Spinal cord (tissue), 10 donors: Measurements from ENCODE around the gene ZNF280A. TPM values are rescaled to one million over a fixed set of nuclear protein-coding genes. Genes with fewer than 3 reads are reported as not detected.
A peak's percentile ranks its signal among the peaks of the same experiment; 100 is the strongest.
"Not testable (repeated sequence)": the region's sequence is repeated elsewhere in the genome, so short reads cannot be mapped to it uniquely, and the experiment has no call there.

Source experiments
- DNase-seq, 6 donors: peaks; one replicate each; pipeline versions ENCODE4 v3.0.0 to v3.0.0-alpha.2; 2013 to 2015; ENCODE audit warnings: low spot score in 6 of 6, low read depth in 4 of 6
- H3K27ac ChIP-seq: one replicate; pipeline ENCODE4 v1.5.1; 2013; ENCODE audit warnings: low read depth, low read length, control low read depth
- H3K27me3 ChIP-seq: one replicate; pipeline ENCODE4 v1.6.1; 2013; ENCODE audit warnings: low read length; ENCODE audit not compliant: control insufficient read depth, insufficient read depth
- H3K36me3 ChIP-seq: one replicate; pipeline ENCODE4 v1.6.1; 2013; ENCODE audit warnings: low read length; ENCODE audit not compliant: control insufficient read depth, insufficient read depth
- H3K4me1 ChIP-seq: one replicate; pipeline ENCODE4 v1.6.1; 2013; ENCODE audit warnings: low read length; ENCODE audit not compliant: control insufficient read depth, insufficient read depth
- H3K4me3 ChIP-seq: one replicate; pipeline ENCODE4 v1.5.1; 2013; ENCODE audit warnings: low read depth, low read length, control low read depth
- H3K9me3 ChIP-seq: one replicate; pipeline ENCODE4 v1.6.1; 2013; ENCODE audit warnings: low read length; ENCODE audit not compliant: control insufficient read depth, insufficient read depth
- WGBS: methylation state at CpG from one replicate; pipeline ENCODE4 v1.1.5; 2013; ENCODE audit warnings: missing lambda C conversion rate; ENCODE audit not compliant: insufficient coverage; 5-methylcytosine and 5-hydroxymethylcytosine counted together
- polyA plus RNA-seq, 2 donors: library from polyadenylated mRNA; unstranded; fragments of 120-200 nt; gene quantifications; one replicate each; pipeline ENCODE4 v1.2.1, GENCODE V29; 2013; ENCODE audit not compliant: insufficient read length in 2 of 2
- total RNA-seq, 2 donors: library from RNA; depleted of rRNA in 1 of 2; stranded (reverse); fragments of 120-200 nt in 1 of 2; fragments of >200 nt in 1 of 2; gene quantifications; one replicate each; pipeline versions ENCODE4 v1.2.3 to v1.2.4, GENCODE V29; 2013 to 2014
- donor health status: healthy.

Gene ZNF280A
- total and polyA plus RNA-seq, 4 donors: 0.10 to 0.50 (median 0.18) TPM; not detected in 1

DNA sequence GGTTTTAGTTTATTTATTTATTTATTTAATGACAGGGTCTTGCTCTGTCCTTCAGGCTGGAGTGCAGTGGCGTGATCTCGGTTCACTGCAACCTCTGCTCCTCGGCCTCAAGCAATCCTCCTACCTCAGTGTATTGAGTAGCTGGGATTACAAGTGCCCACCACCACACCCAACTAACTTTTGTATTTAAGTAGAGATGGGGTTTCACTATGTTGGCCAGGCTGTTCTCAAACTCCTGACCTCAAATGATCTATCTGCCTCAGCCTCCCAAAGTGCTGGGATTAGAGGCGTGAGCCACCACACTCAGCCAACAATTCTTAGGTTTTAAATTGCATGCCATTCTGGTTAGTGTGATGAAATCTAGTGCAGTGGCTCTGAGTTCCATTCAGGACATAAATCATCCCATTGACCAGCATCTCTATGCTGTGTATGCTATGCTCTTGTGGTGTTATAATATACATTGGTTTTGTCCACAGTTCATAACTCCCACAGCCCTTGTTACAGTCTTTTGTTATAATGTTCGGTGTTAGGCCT is 40.0 kb downstream of the ZNF280A start:
- Histone ChIP-seq H3K4me3 (no peak overlapping the region), H3K9me3 (no peaks in the 10 kb centered on the region), H3K27ac (no peak overlapping the region), H3K4me1 (no peaks in the 10 kb centered on the region), H3K36me3 (peaks cover 5% of the 10 kb centered on the region), H3K27me3 (no peaks in the 10 kb centered on the region)
- no peak for DNase-seq
- no CpG with 5 or more reads among the region's 5 CpGs for WGBS

DNA sequence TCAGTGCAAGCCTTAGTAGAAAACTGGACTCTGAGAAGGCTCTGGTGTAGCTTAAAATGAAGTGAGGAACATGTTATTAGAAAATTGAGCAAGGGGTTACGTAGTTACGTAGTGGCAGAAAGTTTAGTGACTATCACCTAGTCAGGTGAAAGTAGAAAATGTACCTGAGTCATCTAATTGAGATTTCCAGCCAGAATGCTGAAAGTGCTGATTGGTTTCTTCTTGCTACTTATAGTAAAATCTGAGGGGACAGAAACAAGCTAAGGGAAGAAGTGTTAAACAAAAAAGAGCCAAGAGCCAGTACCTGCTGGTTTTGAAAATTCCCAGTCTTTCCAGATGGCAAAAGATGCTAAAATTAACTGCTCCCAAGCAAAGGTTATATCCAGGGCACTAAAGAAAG is 41.0 kb downstream of the ZNF280A start:
- DNase-seq: no peak
- Histone ChIP-seq H3K9me3 (no peaks in the 10 kb centered on the region), H3K27me3 (no peaks in the 10 kb centered on the region), H3K4me3 (no peak overlapping the region), H3K36me3 (peaks cover 3% of the 10 kb centered on the region), H3K27ac (no peak overlapping the region), H3K4me1 (no peaks in the 10 kb centered on the region)
- WGBS: 93% methylated on average over 2 of the region's 2 CpGs

- no peak overlapping the region for H3K4me3 ChIP-seq
- peak in 1 of 6 donors; percentile 2 for DNase-seq
- H3K27me3 ChIP-seq: no peaks in the 10 kb centered on the region
- H3K4me1 ChIP-seq: no peaks in the 10 kb centered on the region
- no peaks in the 10 kb centered on the region for H3K36me3 ChIP-seq
- H3K27ac ChIP-seq: no peak overlapping the region
- H3K9me3 ChIP-seq: no peaks in the 10 kb centered on the region
Measured at GRCh38 chr22:22478470-22478869, 41.6 kb downstream of the ZNF280A start.

- WGBS: 20% methylated on average over 1 of the region's 2 CpGs
- no peak for DNase-seq
- no peaks in the 10 kb centered on the region for H3K36me3 ChIP-seq
- no peaks in the 10 kb centered on the region for H3K27me3 ChIP-seq
- no peak overlapping the region for H3K4me3 ChIP-seq
- no peaks in the 10 kb centered on the region for H3K9me3 ChIP-seq
- H3K4me1 ChIP-seq: no peaks in the 10 kb centered on the region
- no peak overlapping the region for H3K27ac ChIP-seq
Measured at GRCh38 chr22:22474733-22475132, 45.3 kb downstream of the ZNF280A start.

- not testable (repeated sequence) for DNase-seq, H3K27me3 ChIP-seq, H3K36me3 ChIP-seq, H3K9me3 ChIP-seq, H3K4me1 ChIP-seq, H3K27ac ChIP-seq, H3K4me3 ChIP-seq
- 80% methylated on average over 1 of the region's 5 CpGs for WGBS
Measured at GRCh38 chr22:22471104-22471503, 49.0 kb downstream of the ZNF280A start.

GRCh38 chr22:22469527-22469926 is 50.5 kb downstream of the ZNF280A start:
- Histone ChIP-seq H3K4me1 (no peaks in the 10 kb centered on the region), H3K36me3 (no peaks in the 10 kb centered on the region), H3K27me3 (no peaks in the 10 kb centered on the region), H3K9me3 (no peaks in the 10 kb centered on the region), H3K27ac (no peak overlapping the region), H3K4me3 (no peak overlapping the region)
- WGBS: no CpG with 5 or more reads among the region's 2 CpGs
- DNase-seq: no peak

DNA sequence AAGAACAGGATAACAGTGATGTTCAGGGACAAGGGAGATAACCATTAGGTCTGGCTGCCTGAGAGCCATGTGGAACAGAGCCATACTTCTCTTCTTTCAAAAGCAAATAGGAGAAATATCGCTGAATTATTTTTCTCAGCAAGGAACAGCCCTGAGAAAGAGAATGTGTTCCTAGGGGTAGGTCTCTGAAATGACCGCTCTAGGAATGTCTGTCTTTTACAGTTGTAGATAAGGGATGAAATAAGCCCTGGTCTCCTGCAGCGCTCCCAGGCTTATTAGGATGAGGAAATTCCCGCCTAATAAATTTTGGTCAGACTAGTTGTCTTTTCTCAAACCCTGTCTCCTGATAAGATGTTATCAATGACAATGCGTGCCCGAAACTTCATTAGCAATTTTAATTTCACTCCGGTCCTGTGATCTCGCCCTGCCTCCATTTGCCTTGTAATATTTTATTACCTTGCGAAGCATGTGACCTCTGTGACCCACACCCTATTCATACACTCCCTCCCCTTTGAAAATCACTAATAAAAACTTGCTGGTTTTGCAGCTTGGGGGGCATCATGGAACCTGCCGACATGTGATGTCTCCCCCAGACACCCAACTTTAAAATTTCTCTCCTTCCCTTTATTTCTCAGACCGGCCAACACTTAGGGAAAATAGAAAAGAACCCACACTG is 51.1 kb downstream of the ZNF280A start:
- not testable (repeated sequence) for H3K27me3 ChIP-seq, H3K9me3 ChIP-seq, DNase-seq, H3K27ac ChIP-seq, H3K4me3 ChIP-seq, H3K36me3 ChIP-seq, H3K4me1 ChIP-seq
- 95% methylated on average over 4 of the region's 11 CpGs for WGBS

DNA sequence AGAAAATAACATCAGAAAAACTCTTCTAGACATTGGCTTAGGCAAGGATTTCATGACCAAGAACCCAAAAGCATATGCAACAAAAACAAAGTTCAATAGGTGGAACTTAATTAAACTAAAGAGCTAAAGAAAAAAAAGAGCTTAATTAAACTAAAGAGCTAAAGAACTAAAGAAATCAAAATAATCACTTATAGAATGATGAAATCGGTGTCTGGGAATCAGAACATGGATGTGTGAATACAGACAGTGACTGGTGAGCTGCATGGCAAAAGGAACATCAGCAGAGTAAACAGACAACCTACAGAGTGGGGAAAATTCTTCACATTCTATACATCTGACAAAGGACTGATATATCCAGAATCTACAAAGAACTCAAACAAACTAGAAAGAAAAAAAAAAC is 53.0 kb downstream of the ZNF280A start:
- Histone ChIP-seq H3K27me3 (peaks cover 4% of the 10 kb centered on the region), H3K27ac (no peak overlapping the region), H3K4me1 (no peaks in the 10 kb centered on the region), H3K9me3 (no peaks in the 10 kb centered on the region), H3K36me3 (no peaks in the 10 kb centered on the region), H3K4me3 (no peak overlapping the region)
- WGBS: no CpG with 5 or more reads among the region's 1 CpG
- DNase-seq: no peak

- Histone ChIP-seq H3K4me3 (no peak overlapping the region), H3K36me3 (no peaks in the 10 kb centered on the region), H3K4me1 (no peaks in the 10 kb centered on the region), H3K27ac (no peak overlapping the region), H3K27me3 (peaks cover 4% of the 10 kb centered on the region), H3K9me3 (no peaks in the 10 kb centered on the region)
- WGBS: no CpG with 5 or more reads among the region's 1 CpG
- DNase-seq: no peak
Measured at GRCh38 chr22:22465782-22466181, 54.3 kb downstream of the ZNF280A start.

DNA sequence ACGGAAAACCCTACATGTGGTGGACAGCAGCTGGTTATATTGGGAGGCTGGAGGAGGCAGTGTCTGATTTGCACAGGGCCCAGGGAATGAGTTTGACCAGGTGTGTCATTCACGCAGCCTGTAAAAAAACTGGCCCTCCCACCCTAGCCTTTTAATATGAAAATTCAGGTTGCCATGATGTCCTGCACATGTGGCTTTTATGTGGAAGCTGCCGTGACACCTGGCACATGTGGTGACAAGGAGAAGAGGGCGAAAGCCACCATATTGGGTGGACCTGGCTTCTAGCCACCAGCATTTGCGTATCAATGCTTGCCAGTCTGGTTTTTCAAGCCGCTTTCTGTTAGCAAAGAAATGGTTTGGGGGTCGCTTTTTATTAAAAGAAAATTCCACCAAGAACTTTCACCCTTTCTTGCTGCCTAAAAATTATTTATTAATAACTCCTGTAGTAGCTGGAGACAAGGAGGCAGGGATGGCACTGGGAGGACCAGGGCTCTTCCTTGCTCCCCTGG is 54.9 kb downstream of the ZNF280A start:
- H3K36me3 ChIP-seq: no peaks in the 10 kb centered on the region
- H3K4me3 ChIP-seq: no peak overlapping the region
- no peak for DNase-seq
- WGBS: 81% methylated on average over 3 of the region's 7 CpGs
- no peaks in the 10 kb centered on the region for H3K4me1 ChIP-seq
- H3K27me3 ChIP-seq: peaks cover 4% of the 10 kb centered on the region
- no peak overlapping the region for H3K27ac ChIP-seq
- no peaks in the 10 kb centered on the region for H3K9me3 ChIP-seq
